Heart right ventricle (tissue), 16 donors: ENCODE results near the gene BASP1. TPM values are rescaled to one million over a fixed set of nuclear protein-coding genes. Genes with fewer than 3 reads are reported as not detected.

Experiments
- ATAC-seq, 8 donors: fragments of 200-7000 bp; cut with Tn5 transposase; one replicate each; pipeline ENCODE4 v1.9.1; 2020; ENCODE audit warnings: mild to moderate bottlenecking in 8 of 8, moderate library complexity in 8 of 8, moderate number of reproducible peaks in 1 of 8
- DNase-seq, 2 donors: peaks; one replicate each; pipeline ENCODE4 v3.0.0-alpha.2; 2020
- H3K27ac ChIP-seq, 10 donors: fragments of 200-600 bp; sonication (generic) in 2 of 10; one replicate each; pipeline versions ENCODE4 v1.5.0 to v1.8.0; 2020 to 2022; ENCODE audit warnings: mild to moderate bottlenecking in 3 of 10
- H3K27me3 ChIP-seq, 7 donors: fragments of 200-600 bp; one replicate each; pipeline ENCODE4 v1.8.0; 2021 to 2022; ENCODE audit warnings: mild to moderate bottlenecking in 2 of 7
- H3K36me3 ChIP-seq, 9 donors: fragments of 200-600 bp; sonication (generic) in 1 of 9; one replicate each; pipeline versions ENCODE4 v1.5.0 to v1.8.0; 2020 to 2022; ENCODE audit warnings: mild to moderate bottlenecking in 2 of 9
- H3K4me1 ChIP-seq, 9 donors: fragments of 200-600 bp; sonication (generic) in 1 of 9; one replicate each; pipeline versions ENCODE4 v1.5.0 to v1.8.0; 2020 to 2022; ENCODE audit warnings: mild to moderate bottlenecking in 4 of 9
- H3K4me3 ChIP-seq, 10 donors: fragments of 200-600 bp; sonication (generic) in 2 of 10; one replicate each; pipeline versions ENCODE4 v1.5.0 to v1.8.0; 2020 to 2022; ENCODE audit warnings: mild to moderate bottlenecking in 7 of 10, moderate library complexity in 2 of 10
- H3K9me3 ChIP-seq, 11 donors: fragments of 200-600 bp in 10 of 11; sonication (generic) in 2 of 11; one replicate each; pipeline versions ENCODE4 v1.5.0 to v1.8.0; 2013 to 2022; ENCODE audit warnings: mild to moderate bottlenecking in 2 of 11, control low read depth in 1 of 11, moderate library complexity in 1 of 11
- CTCF ChIP-seq, 9 donors: fragments of 200-600 bp; sonication (generic) in 2 of 9; IDR thresholded peaks; one replicate each; pipeline versions ENCODE4 v1.5.0 to v1.8.0; 2021 to 2022; ENCODE audit warnings: antibody characterized with exemption in 9 of 9, mild to moderate bottlenecking in 5 of 9, moderate library complexity in 1 of 9
- WGBS, 2 donors: extraction: QIAGEN DNeasy Blood & Tissue Kit; methylation state at CpG; one replicate each; pipeline ENCODE4 v1.1.7; 2013; ENCODE audit warnings: inconsistent platforms in 1 of 2; 5-methylcytosine and 5-hydroxymethylcytosine counted together
- intact Hi-C, 10 donors: fragments of 100-400 bp; cut with DNase I; formaldehyde crosslinking; loops; one replicate each; pipeline versions ENCODE4 v1.11.1 to v1.14.2; 2022
- polyA plus RNA-seq, 2 donors: library from polyadenylated mRNA; stranded (reverse); fragments of 200-250 nt; gene quantifications; one replicate each; pipeline ENCODE4 v1.2.3, GENCODE V29; 2013
- total RNA-seq, 10 donors: library from RNA; stranded (reverse); fragmentation: NEBNext Ultra II Directional in 3 of 10; extraction: Animal tissue kit (Norgen Biotek cat#: 25700) in 3 of 10; gene quantifications; one replicate each; pipeline versions ENCODE4 v1.2.1 to v1.2.4, GENCODE V29; 2021 to 2023
- donor health status: Arrhythmogenic right ventricular cardiomyopathy.
- donor health status: ischemic (EF 13 %, LVEDD 7.1; RV severe dilation, severe dysfunction).
- donor health status: healthy with polysubstance abuse.
- donor health status: DM: no; HTN: yes; CAD: no.
- donor health status: DM: no; HTN: no; CAD: no.
- donor health status: ischemic (EF 25% LVEDD 6.9; RV normal size, moderate dysfunction).
- donor health status: ischemic (EF 25% LVEDD 5.7; RV mildly dilated, moderate dysfunction).
- donor health status: healthy.
- donor health status: DM: yes; HTN: yes; CAD: no.
- donor health status: Ischemic cardiomyopathy.
- donor health status: ischemic (EF 35%, LVEDD 5.7; RV mildly dilated, moderate dysfunction).
- donor health status: nonischemic (EF 11% LVEDD 7.7; RV severe dilation, severe dysfunction).
- donor health status: DM: yes; HTN: yes; CAD: no.
- donor health status: PGD.
- donor health status: ischemic (EF 29% LVEDD 5.4; RV normal size, mild dysfunction).
- donor health status: nonischemic (EF 23%, LVEDD 6.1; RV moderate dilation, normal function).

Gene BASP1
- total and polyA plus RNA-seq, 12 donors: 0.42 to 8.8 (median 1.6) TPM

GRCh38 chr5:17279487-17279886 lies 62.1 kb downstream of the BASP1 start:
- WGBS, 2 donors: 94 to 96% methylated on average over 2 of the region's 2 CpGs
- Histone ChIP-seq H3K27me3 (no peaks in the 10 kb centered on the region), H3K27ac (no peak overlapping the region), H3K4me3 (no peak overlapping the region), H3K36me3 (peaks cover 0 to 14% (median 0%) of the 10 kb centered on the region in 9 donors), H3K4me1 (peaks cover 0 to 9% (median 0%) of the 10 kb centered on the region in 9 donors), H3K9me3 (no peaks in the 10 kb centered on the region)
- TF ChIP-seq CTCF (IDR thresholded peaks at IDR 0.05): no peak
- intact Hi-C loops: no loop called here
- no peak for ATAC-seq
- no peak for DNase-seq

- no peak for TF ChIP-seq CTCF (IDR thresholded peaks at IDR 0.05)
- Histone ChIP-seq H3K27ac (peak overlapping the region in 1 of 10 donors; percentile 60), H3K4me1 (peaks cover 0 to 9% (median 0%) of the 10 kb centered on the region in 9 donors), H3K9me3 (no peaks in the 10 kb centered on the region), H3K27me3 (no peaks in the 10 kb centered on the region), H3K36me3 (no peaks in the 10 kb centered on the region), H3K4me3 (no peak overlapping the region)
- intact Hi-C loops: no loop called here
- DNase-seq (no peak), ATAC-seq (no peak)
- WGBS, 2 donors: 37 to 40% methylated on average over 6 of the region's 6 CpGs
Measured at GRCh38 chr5:17282283-17283120, 65.1 kb downstream of the BASP1 start.

DNA sequence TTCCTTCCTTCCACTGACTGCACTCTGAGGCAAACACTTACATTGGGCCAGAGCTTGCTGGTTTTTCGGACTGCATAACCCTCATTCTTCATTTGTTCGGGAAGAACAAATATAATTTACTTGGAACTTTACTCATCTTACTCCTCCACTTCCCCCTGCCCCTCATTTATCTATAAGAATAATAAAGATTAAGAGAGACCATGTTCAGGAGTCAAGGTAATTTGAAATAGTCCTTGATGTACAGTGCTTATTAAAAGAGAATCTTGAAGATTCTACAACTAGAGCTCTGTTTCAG lies 65.6 kb downstream of the BASP1 start:
- intact Hi-C loops: no loop called here
- no peak for TF ChIP-seq CTCF (IDR thresholded peaks at IDR 0.05)
- ATAC-seq: no peak
- Histone ChIP-seq H3K36me3 (no peaks in the 10 kb centered on the region), H3K27ac (no peak overlapping the region), H3K4me3 (no peak overlapping the region), H3K4me1 (peaks cover 0 to 9% (median 0%) of the 10 kb centered on the region in 9 donors), H3K27me3 (no peaks in the 10 kb centered on the region), H3K9me3 (no peaks in the 10 kb centered on the region)
- no peak for DNase-seq
- 86 to 90% methylated on average over 2 of the region's 2 CpGs for WGBS, 2 donors

GRCh38 chr5:17287501-17288155 lies 70.2 kb downstream of the BASP1 start:
- ATAC-seq (no peak), DNase-seq (peak in 1 of 2 donors; percentile 16)
- TF ChIP-seq CTCF (IDR thresholded peaks at IDR 0.05): no peak
- Histone ChIP-seq H3K27me3 (no peaks in the 10 kb centered on the region), H3K27ac (no peak overlapping the region), H3K9me3 (no peaks in the 10 kb centered on the region), H3K4me3 (no peak overlapping the region), H3K4me1 (peaks cover 0 to 3% (median 0%) of the 10 kb centered on the region in 9 donors), H3K36me3 (no peaks in the 10 kb centered on the region)
- WGBS, 2 donors: 43 to 48% methylated on average over 4 of the region's 4 CpGs
- intact Hi-C loops: no loop called here
